Measurements from ENCODE around the gene ZNHIT3. TPM values are rescaled to one million over a fixed set of nuclear protein-coding genes. Genes with fewer than 3 reads are reported as not detected.
"Not testable (repeated sequence)": the region's sequence is repeated elsewhere in the genome, so short reads cannot be mapped to it uniquely, and the experiment has no call there.

ZNHIT3 gene
- total RNA-seq, 1 experiment from 2014 or later = 63.8 TPM

- DNase-seq (ENCODE audit: extremely low read depth, low read depth) = peak; percentile 77
These were observed 3.6 kb upstream of the ZNHIT3 start for GRCh38 chr17:36482611-36483504.

- not testable (repeated sequence) for DNase-seq (ENCODE audit: extremely low read depth, low read depth)
These were observed 2.5 kb upstream of the ZNHIT3 start for GRCh38 chr17:36484021-36484420.

DNA sequence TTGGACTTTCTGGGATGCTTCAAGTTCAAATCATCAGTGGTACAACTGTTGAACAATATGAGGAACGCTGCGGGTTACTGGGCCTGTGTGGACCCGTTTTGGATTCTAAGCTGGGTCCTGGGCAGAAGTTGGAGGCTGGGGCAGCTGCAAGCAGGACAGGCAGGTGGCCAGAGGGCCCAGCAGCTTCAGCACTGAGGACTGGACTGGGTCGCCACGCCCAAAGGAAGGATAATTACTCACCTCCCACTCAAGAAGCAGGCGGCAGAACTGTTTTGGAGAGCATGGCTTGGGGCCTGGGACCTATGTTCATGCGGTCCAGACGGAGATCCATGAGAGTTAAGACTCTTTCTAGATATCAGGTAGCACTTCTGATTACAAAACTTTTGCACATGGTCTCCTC lies 1.5 kb upstream of the ZNHIT3 start:
- no peak for DNase-seq (ENCODE audit: extremely low read depth, low read depth)

DNA sequence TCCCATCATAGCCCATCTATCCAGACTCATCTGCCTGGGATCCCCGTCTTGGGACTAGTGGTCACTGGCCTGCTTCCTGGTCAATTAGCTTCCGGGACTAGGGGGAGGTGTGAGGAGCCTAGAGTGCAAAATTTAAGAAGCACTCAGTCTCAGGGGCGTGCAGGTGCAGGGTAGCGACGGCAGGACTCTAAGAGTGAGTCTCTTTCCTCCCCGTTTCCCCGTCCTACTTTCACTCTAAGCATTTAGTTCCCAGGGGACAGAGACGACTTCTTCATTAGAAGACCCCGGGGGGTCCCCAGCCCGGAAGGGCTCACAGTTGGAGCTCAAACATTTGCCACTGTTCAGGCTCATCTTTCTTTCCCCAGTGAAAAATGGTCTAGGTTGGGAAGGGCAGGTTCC lies 677 bp upstream of the ZNHIT3 start:
- DNase-seq (ENCODE audit: extremely low read depth, low read depth) = no peak

- DNase-seq (ENCODE audit: extremely low read depth, low read depth) = no peak
These were observed 7.5 kb downstream of the ZNHIT3 start for GRCh38 chr17:36493956-36494355.

DNA sequence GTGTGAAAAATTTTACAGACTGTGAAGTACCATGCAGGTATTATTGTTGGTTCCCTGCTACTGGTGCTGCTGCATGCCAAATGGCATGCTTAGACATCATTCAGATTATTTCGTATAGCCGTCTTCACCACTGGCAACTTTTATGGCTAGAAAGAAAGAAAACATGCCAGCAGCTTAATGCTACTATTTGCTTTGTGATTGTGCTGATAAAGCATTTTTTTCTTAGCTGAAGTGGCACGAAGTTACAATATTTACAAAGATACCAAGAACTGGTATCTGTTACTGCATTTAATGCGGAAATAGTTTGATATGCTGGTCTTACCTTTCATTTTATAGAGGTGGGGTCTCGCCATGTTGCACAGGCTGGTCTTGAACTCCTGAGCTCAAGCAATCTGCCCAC lies 8.2 kb downstream of the ZNHIT3 start:
- DNase-seq (ENCODE audit: extremely low read depth, low read depth) = no peak

DNA sequence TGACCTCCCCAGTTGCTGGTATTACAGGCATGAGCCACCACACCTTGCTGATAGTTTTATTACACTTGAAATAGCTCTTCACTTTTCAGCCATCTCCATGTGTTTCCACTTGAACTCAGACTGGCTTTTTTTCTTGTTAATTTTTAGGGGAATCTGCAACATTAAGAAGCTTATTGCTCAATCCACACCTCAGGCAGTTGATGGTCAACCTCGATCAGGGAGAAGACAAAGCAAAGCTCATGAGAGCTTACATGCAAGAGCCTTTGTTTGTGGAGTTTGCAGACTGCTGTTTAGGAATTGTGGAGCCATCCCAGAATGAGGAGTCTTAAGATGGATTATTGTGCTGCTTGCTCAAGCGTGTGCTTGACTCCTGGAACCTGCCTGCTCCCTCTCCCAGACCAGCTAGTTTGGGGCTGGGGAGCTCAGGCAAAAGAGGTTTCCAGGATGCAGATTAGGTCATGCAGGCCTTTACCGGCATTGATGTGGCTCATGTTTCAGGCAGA lies 8.6 kb downstream of the ZNHIT3 start:
- no peak for DNase-seq (ENCODE audit: extremely low read depth, low read depth)

- DNase-seq (ENCODE audit: extremely low read depth, low read depth) = no peak
These were observed 9.7 kb downstream of the ZNHIT3 start for GRCh38 chr17:36496018-36496789.

DNA sequence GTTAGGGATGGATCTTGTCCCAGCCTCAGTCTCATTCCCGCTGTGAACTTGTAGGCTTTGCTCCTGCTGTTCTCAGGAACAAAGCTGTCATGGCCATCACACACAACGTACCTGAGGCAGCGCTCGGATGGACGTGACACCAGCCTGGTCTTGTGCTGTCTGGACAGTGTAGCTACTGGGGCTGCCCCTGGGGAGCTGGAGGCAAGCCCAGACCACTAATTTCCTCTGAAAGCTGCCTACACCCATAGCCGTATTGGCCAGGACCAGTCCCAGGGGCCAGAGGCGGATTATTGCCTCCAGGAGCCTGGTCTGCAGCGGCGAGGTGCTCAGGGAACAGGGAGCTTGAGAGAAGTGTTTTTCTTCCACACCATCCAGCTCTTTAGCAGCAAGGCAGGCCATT lies 11.7 kb downstream of the ZNHIT3 start:
- no peak for DNase-seq (ENCODE audit: extremely low read depth, low read depth)

DNA sequence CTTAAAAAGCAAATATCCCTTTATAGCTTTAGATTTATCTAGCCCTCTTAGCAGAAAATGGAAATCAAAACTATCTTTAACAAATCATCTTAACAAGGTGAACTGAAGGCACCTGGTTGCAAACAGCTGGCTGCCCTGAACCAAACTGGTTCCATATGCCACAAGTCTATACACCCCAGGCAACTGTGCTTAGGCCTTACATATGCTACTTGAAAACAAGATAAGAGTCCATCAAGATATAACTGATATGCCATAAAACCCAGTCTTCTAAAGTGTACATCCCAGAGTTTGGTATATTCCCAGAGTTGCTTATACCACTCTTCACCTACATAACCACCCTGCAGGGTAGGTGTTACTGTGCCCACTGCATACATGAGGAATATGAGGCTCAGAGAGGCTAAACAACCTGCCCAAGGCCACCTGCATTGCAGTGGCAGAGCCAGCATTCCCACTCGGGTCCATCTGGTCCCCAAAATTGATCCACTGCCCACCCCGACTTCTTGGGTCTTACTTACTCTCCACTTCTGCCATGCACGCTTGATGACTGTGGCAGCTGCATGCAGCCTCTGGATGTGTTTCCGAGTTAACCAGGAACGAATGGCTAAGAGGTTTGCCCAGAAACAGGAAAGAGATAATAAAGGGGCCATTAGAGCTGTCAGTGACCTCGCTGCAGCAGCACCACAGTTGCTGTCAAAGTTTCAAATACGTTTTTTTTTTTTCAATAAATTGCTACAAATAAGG lies 12.2 kb downstream of the ZNHIT3 start:
- no peak for DNase-seq (ENCODE audit: extremely low read depth, low read depth)

GRCh38 chr17:36500745-36501225 lies 14.3 kb downstream of the ZNHIT3 start:
- DNase-seq (ENCODE audit: extremely low read depth, low read depth) = no peak

GRCh38 chr17:36501351-36501750 lies 14.9 kb downstream of the ZNHIT3 start:
- DNase-seq (ENCODE audit: extremely low read depth, low read depth) = no peak

DNA sequence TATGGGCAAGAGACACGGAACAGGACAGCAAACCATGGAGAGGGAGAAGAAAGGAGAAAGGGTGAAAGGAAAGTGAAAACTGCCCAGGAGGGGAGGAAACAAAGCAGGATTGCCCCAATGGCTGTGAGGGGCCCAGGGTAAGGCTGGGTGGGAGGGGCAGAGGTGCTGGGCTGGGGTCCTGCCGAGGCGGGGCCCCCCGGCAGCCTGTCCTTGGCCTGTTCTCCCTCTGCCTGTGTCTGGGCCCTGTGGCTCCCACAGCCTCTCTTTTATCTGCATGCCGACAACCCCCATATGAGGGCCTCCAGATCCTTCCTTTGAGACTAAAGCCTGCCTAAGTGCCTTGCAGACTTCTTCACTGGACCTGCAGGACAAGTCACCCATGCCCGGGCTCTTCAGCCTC lies 15.5 kb downstream of the ZNHIT3 start:
- no peak for DNase-seq (ENCODE audit: extremely low read depth, low read depth)

DNA sequence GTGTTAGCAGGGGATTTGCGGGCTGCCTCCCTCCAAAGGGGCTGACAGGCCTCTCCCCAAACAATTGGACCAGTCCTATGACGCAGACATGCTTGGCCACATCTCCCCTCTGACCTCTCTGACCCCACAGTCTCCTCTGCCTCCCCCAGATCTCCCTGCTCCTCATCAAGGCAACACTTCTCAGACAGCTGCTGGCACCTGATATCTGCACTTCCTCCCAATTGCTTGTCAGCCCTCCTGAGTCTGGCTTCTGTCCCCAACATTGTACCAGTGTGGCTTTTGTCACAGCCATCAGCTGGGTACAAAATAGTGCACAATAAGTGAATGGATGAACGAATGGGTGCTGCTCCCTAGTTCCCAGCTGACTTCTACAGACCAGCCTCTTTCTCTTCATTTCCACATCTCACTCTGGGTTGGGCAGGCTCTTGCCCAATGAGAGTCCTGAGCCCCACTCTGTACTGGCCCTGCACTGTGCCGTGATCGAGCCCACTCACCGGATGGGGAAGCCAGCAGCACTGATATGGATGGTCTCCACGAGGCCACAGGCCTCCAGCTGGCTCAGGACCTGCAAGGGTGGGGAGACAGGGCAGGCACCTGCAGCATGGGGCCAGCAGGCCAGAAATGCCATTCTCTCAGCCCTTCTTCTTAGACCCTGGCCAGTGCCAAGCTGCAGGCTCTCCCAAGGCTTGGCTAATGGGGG lies 17.1 kb downstream of the ZNHIT3 start:
- no peak for DNase-seq (ENCODE audit: extremely low read depth, low read depth)

DNA sequence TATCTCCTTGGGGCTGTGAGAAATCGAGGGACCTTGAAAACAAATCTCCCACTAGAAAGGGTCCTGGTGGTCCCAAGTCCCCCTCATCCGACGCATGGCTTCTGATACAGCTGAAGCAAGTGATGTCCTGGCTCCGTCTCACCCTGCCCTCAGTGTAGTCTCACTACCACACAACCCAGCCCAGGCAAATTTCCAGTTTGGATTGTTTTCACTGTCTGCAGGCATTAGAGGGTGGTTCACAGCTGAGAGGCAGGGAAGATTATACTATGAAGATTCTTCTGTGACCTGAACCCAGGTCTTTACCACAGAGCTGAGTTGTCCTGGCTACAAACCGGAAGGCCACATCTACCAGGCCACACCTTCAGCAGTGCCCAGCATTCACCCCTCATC lies 17.7 kb downstream of the ZNHIT3 start:
- DNase-seq (ENCODE audit: extremely low read depth, low read depth) = no peak

- no peak for DNase-seq (ENCODE audit: extremely low read depth, low read depth)
These were observed 18.7 kb downstream of the ZNHIT3 start for GRCh38 chr17:36505171-36505570.

- no peak for DNase-seq (ENCODE audit: extremely low read depth, low read depth)
These were observed 19.9 kb downstream of the ZNHIT3 start for GRCh38 chr17:36506249-36506826.

GRCh38 chr17:36506831-36507230 lies 20.4 kb downstream of the ZNHIT3 start:
- no peak for DNase-seq (ENCODE audit: extremely low read depth, low read depth)

- no peak for DNase-seq (ENCODE audit: extremely low read depth, low read depth)
These were observed 20.8 kb downstream of the ZNHIT3 start for GRCh38 chr17:36507266-36507665.

DNA sequence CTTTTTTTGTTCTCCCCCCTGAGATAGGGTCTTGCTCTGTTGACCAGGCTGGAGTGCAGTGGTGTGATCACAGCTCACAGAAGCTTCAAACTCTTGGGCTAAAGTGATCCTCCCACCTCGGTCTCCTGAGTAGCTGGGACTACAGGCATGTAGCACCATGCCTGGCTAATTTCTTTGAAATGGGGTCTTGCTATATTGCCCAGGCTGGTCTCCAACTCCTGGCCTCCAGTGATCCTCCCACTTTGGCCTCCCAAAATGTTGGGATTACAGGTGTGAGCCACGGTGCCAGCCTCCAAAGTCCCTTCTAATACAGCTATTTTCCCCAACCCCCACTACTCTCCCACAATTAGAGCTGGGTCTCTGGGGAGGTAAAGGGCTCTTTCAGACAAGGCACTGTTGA lies 22.0 kb downstream of the ZNHIT3 start:
- DNase-seq (ENCODE audit: extremely low read depth, low read depth) = not testable (repeated sequence)
